Activated T-cell treated with anti-CD3 and anti-CD28 coated beads, Interleukin-2, amount 50 U/mL, for 24 hours (primary cell): Measurements from ENCODE around the gene KCNAB1.

Experiments used
- DNase-seq: peaks from one replicate; pipeline ENCODE4 v3.0.0-alpha.2; 2020
- H3K27ac Mint-ChIP-seq: 2 replicates; pipeline ENCODE4 v1.8.0; 2020; ENCODE audit warnings: mild to moderate bottlenecking, mixed read lengths
- H3K27me3 Mint-ChIP-seq: 2 replicates; pipeline ENCODE4 v1.8.0; 2020; ENCODE audit warnings: mixed read lengths
- H3K36me3 Mint-ChIP-seq: 2 replicates; pipeline ENCODE4 v1.8.0; 2020; ENCODE audit warnings: low read depth, mixed read lengths
- H3K4me1 Mint-ChIP-seq: 2 replicates; pipeline ENCODE4 v1.8.0; 2020; ENCODE audit warnings: low read depth, mixed read lengths
- H3K4me3 Mint-ChIP-seq: 2 replicates; pipeline ENCODE4 v1.8.0; 2020; ENCODE audit warnings: mild to moderate bottlenecking, moderate library complexity, mixed read lengths
- H3K9me3 Mint-ChIP-seq: 2 replicates; pipeline ENCODE4 v1.8.0; 2020; ENCODE audit warnings: mixed read lengths

KCNAB1 gene

DNA sequence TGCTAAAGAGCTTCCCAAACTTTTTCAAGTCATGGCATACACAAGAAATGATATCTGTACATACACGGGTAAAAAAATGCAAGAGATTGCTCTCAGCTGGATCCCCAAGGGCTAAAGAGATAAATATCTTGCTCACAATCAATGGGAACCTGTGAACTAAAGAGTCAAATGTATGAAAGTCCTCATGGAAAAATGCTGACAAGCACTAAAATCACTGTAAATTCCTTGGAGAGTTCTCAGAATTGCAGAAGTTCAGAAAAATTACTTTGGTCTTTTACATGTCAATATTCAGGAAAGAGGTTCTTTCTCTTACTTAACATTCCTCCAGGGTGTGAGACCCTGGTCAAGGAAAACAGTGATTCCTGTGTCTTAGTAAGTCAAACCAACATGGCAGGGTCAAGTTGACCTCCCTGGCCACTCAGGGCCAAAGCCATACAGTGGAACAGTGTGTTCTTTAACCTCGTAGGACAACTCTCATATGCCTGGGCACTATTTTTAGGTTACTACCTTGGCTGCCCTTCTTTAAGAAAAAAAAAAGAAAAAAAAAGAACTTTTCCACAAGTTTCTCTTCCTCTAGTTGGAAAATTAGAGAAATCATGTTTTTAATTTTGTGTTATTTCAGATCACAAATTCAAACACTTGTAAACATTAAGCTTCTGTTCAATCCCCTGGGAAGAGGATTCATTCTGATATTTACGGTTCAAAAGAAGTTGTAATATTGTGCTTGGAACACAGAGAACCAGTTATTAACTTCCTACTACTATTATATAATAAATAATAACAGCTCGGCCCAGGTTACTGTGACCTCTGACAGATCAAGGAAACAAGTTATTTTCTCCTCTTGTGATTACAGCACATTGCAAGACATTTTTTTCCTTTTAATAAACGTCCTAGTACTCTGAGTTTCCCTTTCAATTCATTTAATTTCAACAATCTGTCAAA, 422.0 kb downstream of the KCNAB1 start:
- Mint-ChIP-seq H3K4me3 (no peak overlapping the region), H3K4me1 (peaks cover 26% of the 10 kb centered on the region), H3K9me3 (no peaks in the 10 kb centered on the region), H3K27ac (peak overlapping the region; percentile 44), H3K36me3 (peaks cover 91% of the 10 kb centered on the region), H3K27me3 (no peaks in the 10 kb centered on the region)
- no peak for DNase-seq

- peak overlapping the region; percentile 50 for H3K27ac Mint-ChIP-seq
- DNase-seq: no peak
- H3K9me3 Mint-ChIP-seq: no peaks in the 10 kb centered on the region
- H3K4me1 Mint-ChIP-seq: peaks cover 31% of the 10 kb centered on the region
- no peak overlapping the region for H3K4me3 Mint-ChIP-seq
- H3K36me3 Mint-ChIP-seq: peaks cover 93% of the 10 kb centered on the region
- H3K27me3 Mint-ChIP-seq: no peaks in the 10 kb centered on the region
These were observed 422.7 kb downstream of the KCNAB1 start for GRCh38 chr3:156543043-156543555.

DNA sequence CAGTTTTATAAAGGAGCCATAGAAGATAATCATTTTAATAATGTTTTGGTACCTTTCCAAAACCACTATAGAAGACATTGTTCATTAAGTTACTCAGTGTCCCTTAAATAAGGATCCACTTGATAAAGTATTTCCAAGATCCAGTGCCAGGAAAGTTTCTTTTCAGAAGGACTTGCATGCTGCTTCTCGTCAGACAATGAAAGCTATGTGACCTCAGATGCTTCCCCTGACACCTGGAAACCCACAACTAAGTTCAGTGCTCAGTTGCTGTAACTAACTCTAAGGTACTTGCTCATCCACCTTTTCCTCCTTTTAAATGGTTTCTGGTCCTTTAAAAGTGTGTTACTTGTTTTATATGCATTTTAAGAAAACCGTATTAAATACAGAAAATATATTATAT, 427.3 kb downstream of the KCNAB1 start:
- no peaks in the 10 kb centered on the region for H3K27me3 Mint-ChIP-seq
- no peak for DNase-seq
- H3K4me1 Mint-ChIP-seq: peaks cover 61% of the 10 kb centered on the region
- peaks cover 99% of the 10 kb centered on the region for H3K36me3 Mint-ChIP-seq
- H3K4me3 Mint-ChIP-seq: no peak overlapping the region
- H3K27ac Mint-ChIP-seq: no peak overlapping the region
- H3K9me3 Mint-ChIP-seq: no peaks in the 10 kb centered on the region

GRCh38 chr3:156548041-156548687, 427.8 kb downstream of the KCNAB1 start:
- no peak for DNase-seq
- Mint-ChIP-seq H3K36me3 (peaks cover 99% of the 10 kb centered on the region), H3K4me3 (no peak overlapping the region), H3K4me1 (peaks cover 66% of the 10 kb centered on the region), H3K27ac (no peak overlapping the region), H3K27me3 (no peaks in the 10 kb centered on the region), H3K9me3 (no peaks in the 10 kb centered on the region)

GRCh38 chr3:156548902-156549301, 428.5 kb downstream of the KCNAB1 start:
- Mint-ChIP-seq H3K27me3 (no peaks in the 10 kb centered on the region), H3K4me3 (no peak overlapping the region), H3K36me3 (peaks cover 99% of the 10 kb centered on the region), H3K27ac (peak overlapping the region; percentile 53), H3K4me1 (peaks cover 73% of the 10 kb centered on the region), H3K9me3 (no peaks in the 10 kb centered on the region)
- DNase-seq: no peak

DNA sequence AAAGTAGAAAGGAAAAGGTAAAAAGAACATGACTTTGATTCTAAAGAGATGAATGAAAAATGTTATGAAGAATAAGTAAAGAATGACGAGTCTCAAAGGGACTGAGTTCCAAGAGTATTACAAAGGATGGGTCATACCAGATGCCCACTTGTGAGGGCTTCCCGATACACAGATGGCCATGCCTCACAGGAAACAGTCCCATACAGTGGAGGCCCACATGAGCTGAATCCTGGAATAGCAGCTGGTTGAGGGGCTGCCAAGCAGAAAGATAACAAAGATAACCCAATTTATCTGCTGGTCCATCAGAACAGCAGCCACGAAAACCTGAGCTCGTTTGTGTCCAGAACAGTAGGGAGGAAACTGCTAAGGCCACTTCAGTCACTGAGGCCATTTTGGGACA, 430.9 kb downstream of the KCNAB1 start:
- DNase-seq: no peak
- Mint-ChIP-seq H3K4me3 (no peak overlapping the region), H3K27ac (no peak overlapping the region), H3K9me3 (no peaks in the 10 kb centered on the region), H3K4me1 (peaks cover 69% of the 10 kb centered on the region), H3K27me3 (no peaks in the 10 kb centered on the region), H3K36me3 (peaks cover 85% of the 10 kb centered on the region)

- Mint-ChIP-seq H3K9me3 (no peaks in the 10 kb centered on the region), H3K27ac (peak overlapping the region; percentile 45), H3K4me1 (peaks cover 65% of the 10 kb centered on the region), H3K4me3 (no peak overlapping the region), H3K36me3 (peaks cover 80% of the 10 kb centered on the region), H3K27me3 (no peaks in the 10 kb centered on the region)
- no peak for DNase-seq
These were observed 431.4 kb downstream of the KCNAB1 start for GRCh38 chr3:156551746-156552145.

DNA sequence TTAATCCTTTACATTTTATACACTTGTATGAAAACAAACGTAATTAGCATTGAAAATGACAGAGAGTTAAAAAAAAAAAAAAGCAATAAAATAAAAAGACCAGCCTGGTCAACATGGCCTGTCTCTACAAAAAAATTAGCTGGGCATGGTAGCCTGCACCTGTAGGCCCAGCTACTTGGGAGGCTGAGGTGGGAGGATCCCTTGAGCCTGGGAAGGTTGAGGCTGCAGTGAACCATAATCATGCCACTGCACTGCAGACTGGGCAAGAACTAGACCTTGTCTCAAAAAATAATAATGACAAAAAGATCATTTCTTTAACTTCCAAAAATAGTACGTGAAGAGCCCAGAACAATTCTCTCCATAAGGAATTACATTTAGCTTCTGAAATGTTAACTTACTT, 432.6 kb downstream of the KCNAB1 start:
- Mint-ChIP-seq H3K27me3 (no peaks in the 10 kb centered on the region), H3K9me3 (no peaks in the 10 kb centered on the region), H3K36me3 (peaks cover 68% of the 10 kb centered on the region), H3K4me1 (peaks cover 55% of the 10 kb centered on the region), H3K4me3 (peak overlapping the region; percentile 97), H3K27ac (peak overlapping the region; percentile 50)
- no peak for DNase-seq

- H3K36me3 Mint-ChIP-seq: peaks cover 59% of the 10 kb centered on the region
- H3K4me1 Mint-ChIP-seq: peaks cover 51% of the 10 kb centered on the region
- DNase-seq: no peak
These were observed 433.5 kb downstream of the KCNAB1 start for GRCh38 chr3:156553705-156554356.

GRCh38 chr3:156554515-156554841, 434.1 kb downstream of the KCNAB1 start:
- Mint-ChIP-seq H3K4me1 (peaks cover 49% of the 10 kb centered on the region), H3K9me3 (no peaks in the 10 kb centered on the region)

More at GRCh38 chr3:156553705-156554356, 433.5 kb downstream of the KCNAB1 start:
- H3K9me3 Mint-ChIP-seq: no peaks in the 10 kb centered on the region
- peak overlapping the region; percentile 96 for H3K27ac Mint-ChIP-seq
- H3K4me3 Mint-ChIP-seq: peak overlapping the region; percentile 97
- H3K27me3 Mint-ChIP-seq: no peaks in the 10 kb centered on the region

GRCh38 chr3:156554842-156555687, 434.7 kb downstream of the KCNAB1 start, which contains the start of gene SSR3:
Gene SSR3 (minus strand): TSS chr3:156555117. CDS start chr3:156555089, 28 bp downstream.
- peaks cover 49% of the 10 kb centered on the region for H3K4me1 Mint-ChIP-seq
- H3K4me3 Mint-ChIP-seq: peak within 1 kb of the TSS; percentile 97
- H3K36me3 Mint-ChIP-seq: peaks cover 48% of the 10 kb centered on the region
- peak; percentile 98 for DNase-seq
- no peaks in the 10 kb centered on the region for H3K9me3 Mint-ChIP-seq
- no peaks in the 10 kb centered on the region for H3K27me3 Mint-ChIP-seq
- H3K27ac Mint-ChIP-seq: peak within 1 kb of the TSS; percentile 96

More at GRCh38 chr3:156554515-156554841, 434.1 kb downstream of the KCNAB1 start:
- Mint-ChIP-seq H3K36me3 (peaks cover 53% of the 10 kb centered on the region), H3K27me3 (no peaks in the 10 kb centered on the region), H3K27ac (peak overlapping the region; percentile 96), H3K4me3 (peak overlapping the region; percentile 97)
- DNase-seq: no peak

DNA sequence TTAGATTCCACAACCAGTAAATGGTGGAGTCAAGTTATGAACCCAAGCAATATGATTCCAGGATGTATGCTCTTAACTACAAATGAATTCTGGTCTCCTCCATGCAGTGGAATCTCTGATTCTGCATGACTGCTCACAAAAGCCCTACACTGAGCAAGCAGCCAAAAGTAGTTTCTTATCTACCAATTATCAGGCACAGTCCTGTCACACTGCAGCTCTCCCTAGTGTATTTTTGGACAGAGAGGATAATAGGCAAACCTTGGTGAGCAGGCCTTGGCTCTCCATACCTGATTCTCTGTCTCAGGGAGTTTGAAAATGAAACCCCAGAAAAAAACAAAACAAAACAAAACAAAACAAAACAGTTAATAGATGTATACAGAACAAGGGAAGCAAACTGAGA, 438.0 kb downstream of the KCNAB1 start:
- H3K4me1 Mint-ChIP-seq: peaks cover 17% of the 10 kb centered on the region

DNA sequence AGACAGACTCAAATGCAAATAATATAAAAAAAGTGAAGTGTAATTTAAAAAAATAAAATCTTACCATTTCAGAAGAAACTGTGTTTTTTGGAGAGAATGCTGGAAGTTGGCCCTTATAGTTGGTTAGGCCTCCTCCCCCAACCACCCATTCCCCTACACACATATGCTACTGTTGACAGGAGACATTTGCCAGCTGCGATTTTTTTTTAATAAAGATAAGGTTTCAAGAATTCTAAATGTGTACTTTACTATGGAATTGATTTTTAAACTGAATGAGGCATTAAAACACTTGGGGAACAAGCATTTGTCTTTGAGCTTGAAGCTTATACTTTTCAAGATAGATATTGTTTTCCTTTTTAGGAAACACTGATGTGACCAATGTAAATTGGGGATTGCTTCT, 438.9 kb downstream of the KCNAB1 start:
- H3K36me3 Mint-ChIP-seq: peaks cover 6% of the 10 kb centered on the region
- no peaks in the 10 kb centered on the region for H3K27me3 Mint-ChIP-seq
- H3K4me1 Mint-ChIP-seq: peaks cover 10% of the 10 kb centered on the region
- H3K9me3 Mint-ChIP-seq: no peaks in the 10 kb centered on the region
- DNase-seq: no peak
- H3K4me3 Mint-ChIP-seq: no peak overlapping the region
- no peak overlapping the region for H3K27ac Mint-ChIP-seq

More for the DNA sequence above, 438.0 kb downstream of the KCNAB1 start:
- Mint-ChIP-seq H3K9me3 (no peaks in the 10 kb centered on the region), H3K27ac (no peak overlapping the region), H3K27me3 (no peaks in the 10 kb centered on the region), H3K36me3 (peaks cover 15% of the 10 kb centered on the region), H3K4me3 (no peak overlapping the region)
- DNase-seq: no peak

GRCh38 chr3:156561533-156561932, 441.2 kb downstream of the KCNAB1 start:
- no peaks in the 10 kb centered on the region for H3K9me3 Mint-ChIP-seq
- H3K36me3 Mint-ChIP-seq: no peaks in the 10 kb centered on the region
- no peaks in the 10 kb centered on the region for H3K4me1 Mint-ChIP-seq
- H3K27me3 Mint-ChIP-seq: peaks cover 6% of the 10 kb centered on the region
- H3K27ac Mint-ChIP-seq: no peak overlapping the region
- DNase-seq: no peak
- H3K4me3 Mint-ChIP-seq: no peak overlapping the region
